Stimulated activated CD8-positive, alpha-beta memory T cell treated with anti-CD3 and anti-CD28 coated beads, Interleukin-4, amount 100 ng/mL, for 1 hour (primary cell): ENCODE data around the gene UTF1.

Source experiments
- DNase-seq, 2 donors: peaks; one replicate each; pipeline ENCODE4 v3.0.0-alpha.2; 2020; ENCODE audit warnings: low read depth in 2 of 2, low spot score in 1 of 2

The UTF1 gene

GRCh38 chr10:133196936-133197758 lies 32.9 kb upstream of the UTF1 start:
- DNase-seq = no peak

GRCh38 chr10:133197786-133198185 lies 32.2 kb upstream of the UTF1 start:
- no peak for DNase-seq

- no peak for DNase-seq
These were observed 31.8 kb upstream of the UTF1 start for GRCh38 chr10:133198206-133198605.

GRCh38 chr10:133198621-133199487 lies 31.2 kb upstream of the UTF1 start:
- no peak for DNase-seq

- no peak for DNase-seq
These were observed 30.5 kb upstream of the UTF1 start for GRCh38 chr10:133199488-133199885.

DNA sequence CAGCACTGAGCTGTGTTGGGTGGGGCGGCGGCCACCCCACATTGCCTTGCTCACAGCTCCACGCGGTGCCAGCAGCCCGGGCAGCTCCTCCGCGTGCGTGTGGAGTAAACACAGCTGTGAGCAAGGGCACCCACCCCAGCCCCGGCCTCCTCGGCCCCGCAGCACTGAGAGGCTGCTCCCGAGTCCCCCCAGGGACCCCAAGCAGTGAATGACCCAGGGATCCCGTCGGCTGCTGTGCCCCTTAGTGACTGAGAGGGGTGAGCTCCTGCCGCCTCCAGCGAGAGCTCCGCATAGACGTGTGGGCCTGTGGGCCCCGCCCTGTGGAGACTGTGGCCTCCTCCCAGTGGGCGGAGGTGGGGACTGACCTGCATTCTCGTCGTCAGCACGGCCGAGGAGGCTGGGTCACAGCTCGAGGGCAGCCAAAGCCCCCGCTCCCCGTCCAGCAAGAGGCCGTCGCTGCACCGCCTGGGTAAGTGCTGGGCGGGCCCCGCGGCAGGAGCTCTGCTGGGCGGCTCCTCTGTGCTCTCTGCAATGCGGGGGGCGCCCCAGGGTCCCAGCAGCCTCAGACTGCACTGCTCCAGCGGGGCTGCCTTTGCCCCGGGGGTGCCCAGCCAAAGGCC lies 29.9 kb upstream of the UTF1 start:
- no peak for DNase-seq

DNA sequence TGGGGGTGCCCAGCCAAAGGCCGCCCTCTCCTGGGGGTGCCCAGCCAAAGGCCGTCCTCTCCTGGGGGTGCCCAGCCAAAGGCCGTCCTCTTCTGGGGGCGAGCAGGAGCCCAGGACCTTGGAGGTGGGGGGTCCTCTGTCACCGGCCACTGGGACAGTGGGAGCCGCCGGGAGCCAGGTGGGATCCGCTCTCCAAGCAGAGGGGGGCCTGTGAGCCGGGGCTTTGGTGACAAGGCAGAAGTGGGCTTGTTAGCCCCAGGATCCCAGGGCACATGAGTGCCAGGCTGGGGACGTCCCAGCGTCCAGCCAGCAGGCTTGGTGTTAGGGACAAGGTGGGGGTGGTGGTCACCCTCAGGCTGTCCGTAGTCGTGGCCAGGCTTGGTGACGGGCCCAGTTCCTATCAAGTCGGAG lies 29.4 kb upstream of the UTF1 start:
- no peak for DNase-seq

DNA sequence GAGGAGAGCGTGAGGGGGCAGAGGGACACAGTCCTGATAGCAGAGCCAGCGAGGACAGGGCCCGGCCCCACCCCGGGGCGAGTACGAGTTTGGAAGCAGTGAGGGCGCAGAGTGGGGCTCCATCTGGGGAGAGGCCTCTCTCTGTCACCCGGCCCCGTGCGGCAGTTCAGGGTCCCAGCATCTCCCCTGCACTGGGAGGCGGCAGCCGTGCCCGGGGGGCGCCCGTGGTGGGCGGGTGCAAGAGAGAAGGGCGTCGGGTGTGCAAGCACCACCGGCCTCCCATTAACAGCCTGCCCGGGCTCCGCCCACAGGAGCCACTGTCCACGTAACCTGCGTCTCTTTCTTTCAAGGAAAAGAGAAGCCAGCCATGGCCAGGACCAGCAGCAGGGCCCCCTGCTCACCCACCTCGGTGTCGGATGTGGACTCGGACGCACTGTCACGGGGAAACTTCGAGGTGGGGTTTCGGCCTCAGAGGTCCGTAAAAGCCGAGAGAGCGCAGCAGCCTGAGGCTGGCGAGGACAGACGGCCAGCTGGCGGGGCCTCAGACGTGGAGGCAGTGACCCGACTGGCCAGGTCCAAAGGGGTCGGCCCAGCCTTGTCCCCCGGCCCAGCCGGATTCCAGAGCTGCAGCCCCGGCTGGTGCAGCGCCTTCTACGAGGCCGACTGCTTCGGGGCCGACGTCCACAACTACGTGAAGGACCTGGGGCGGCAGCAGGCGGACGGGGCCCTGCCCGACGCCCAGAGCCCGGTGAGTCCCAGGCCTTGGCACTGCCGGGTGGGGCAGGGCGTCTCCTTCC lies 28.7 kb upstream of the UTF1 start:
- no peak for DNase-seq

DNA sequence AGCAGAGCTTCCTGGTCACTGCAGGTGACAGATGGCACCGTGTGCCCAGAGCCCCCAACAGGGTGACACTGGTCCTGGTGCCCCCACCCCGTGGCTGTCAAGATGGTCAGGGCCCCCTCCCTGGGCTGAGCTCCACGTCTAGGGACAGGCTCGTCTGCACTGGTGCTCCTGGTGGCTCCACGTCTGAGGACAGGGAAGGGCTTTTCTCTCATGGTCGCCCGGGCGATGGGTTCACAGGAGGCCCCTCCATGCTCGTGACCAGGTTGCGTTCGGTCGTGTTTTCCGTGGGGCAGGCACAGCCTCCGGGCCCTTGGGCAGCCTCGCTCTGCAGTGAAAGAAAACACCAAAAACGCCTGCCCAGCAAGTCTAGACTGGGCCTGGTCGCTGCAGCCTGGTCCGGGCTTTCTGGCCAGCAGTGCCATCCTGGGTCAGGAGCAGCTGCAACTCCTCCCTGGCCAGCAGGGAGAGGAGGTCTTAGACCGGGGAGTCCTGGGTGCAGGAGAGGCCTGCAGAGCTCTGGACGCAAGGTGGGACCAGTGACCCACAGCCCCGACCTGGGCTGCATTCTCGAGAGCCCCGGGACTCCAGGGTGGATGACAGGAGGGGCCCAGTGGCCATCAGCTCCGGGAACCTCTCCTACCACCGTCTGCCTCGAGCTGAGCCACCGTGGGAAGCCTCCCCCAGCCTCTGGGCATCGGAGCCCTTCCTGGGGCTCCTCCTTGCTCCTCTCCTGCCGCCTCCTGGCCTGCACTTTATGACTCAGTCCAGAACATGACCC lies 27.9 kb upstream of the UTF1 start:
- no peak for DNase-seq

GRCh38 chr10:133202778-133203651 lies 27.0 kb upstream of the UTF1 start:
- DNase-seq = no peak

GRCh38 chr10:133203652-133204195 lies 26.3 kb upstream of the UTF1 start:
- DNase-seq = no peak

- no peak for DNase-seq
These were observed 25.6 kb upstream of the UTF1 start for GRCh38 chr10:133204226-133205015.

DNA sequence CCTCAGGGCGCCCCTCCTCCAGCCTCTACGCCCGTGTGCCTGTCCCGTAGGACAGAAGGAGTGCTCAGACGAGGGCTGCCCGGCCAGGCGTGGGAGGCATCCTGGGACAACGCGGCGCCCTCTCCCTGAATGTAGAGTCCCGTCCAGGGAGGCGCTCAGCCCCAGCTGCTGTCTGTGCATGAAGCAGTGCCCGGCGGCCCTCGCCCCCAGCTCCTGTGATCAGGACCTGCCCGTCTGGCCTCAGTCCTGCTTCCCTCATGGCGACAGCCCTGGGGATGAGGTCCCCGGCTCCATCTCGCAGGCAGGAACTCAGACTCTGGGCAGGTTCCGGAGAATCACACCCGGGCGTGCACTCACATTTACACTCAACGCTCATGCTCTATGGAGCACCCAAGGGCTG lies 24.9 kb upstream of the UTF1 start:
- DNase-seq = no peak

DNA sequence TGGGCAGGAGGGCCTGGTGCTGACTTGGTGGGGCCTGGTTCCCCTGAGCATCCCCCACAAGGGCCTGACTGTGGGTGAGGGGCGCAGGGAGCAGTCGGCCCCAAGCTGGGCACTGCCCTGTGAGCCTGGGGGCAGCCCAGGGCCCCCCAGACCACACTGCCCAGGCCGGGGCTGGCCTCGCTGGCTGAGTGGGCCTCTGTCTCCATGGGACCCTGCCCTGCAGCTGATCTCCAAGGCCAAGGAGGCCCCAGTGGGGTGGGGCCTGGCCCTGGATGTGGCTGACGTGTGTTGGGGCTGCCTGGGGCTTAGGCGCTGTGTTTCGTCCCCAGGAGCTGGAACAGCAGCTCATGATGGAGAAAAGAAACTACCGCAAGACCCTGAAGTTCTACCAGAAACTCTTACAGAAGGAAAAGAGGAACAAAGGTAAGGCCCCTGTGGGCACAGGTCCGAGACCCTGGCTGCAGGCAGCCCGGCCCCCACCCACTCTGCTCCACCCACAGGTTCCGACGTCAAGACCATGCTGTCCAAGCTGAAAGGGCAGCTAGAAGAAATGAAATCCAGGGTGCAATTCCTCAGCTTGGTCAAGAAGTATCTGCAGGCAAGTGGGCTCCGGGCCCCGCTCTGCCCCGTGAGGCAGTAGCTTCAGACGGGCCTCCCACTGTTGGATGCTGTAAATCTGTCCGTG lies 23.5 kb upstream of the UTF1 start:
- DNase-seq = no peak

DNA sequence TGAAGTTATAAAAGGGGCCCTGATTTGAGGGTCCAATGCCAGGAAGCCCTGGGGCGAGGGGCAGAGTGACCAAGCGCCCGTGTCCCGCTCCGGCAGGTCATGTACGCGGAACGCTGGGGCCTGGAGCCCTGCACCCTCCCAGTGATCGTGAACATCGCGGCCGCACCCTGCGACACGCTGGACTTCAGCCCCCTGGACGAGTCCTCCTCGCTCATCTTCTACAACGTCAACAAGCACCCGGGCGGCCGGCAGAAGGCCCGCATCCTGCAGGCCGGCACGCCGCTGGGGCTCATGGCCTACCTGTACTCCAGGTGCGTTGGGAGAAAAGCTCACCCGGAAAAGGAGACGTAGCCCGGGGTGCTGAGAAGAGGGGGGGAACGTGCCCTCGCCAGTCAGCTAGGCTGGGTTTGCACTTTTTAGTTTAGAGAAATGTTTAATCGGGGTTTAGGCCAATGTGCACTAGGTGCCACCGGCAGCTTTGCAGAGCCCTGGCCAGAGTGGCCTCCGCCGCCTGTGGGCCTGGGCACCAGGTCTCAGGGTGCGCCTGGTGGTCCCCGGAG lies 22.9 kb upstream of the UTF1 start:
- no peak for DNase-seq

DNA sequence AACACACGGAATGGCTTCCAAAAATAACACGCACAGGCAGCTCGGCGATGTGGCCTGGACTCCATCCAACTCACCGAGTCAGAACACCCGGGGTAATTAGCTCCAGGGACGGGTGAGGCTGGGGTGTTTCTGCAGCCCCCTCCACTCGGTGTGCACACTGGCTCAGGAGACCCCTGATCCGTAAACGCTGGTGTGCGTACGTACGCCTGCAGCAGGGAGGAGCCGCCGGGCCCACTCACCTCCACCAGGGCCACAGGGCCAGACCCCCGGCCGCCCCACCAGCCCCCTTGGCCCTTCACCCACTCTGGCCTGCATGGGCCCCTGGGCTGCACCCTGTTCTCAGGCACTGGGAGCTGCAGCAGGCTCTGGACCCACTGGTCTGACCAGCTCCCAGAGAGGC lies 22.4 kb upstream of the UTF1 start:
- no peak for DNase-seq

GRCh38 chr10:133208466-133208865 lies 21.6 kb upstream of the UTF1 start:
- no peak for DNase-seq
